Measurements from ENCODE around the gene POLR2A. TPM values are rescaled to one million over a fixed set of nuclear protein-coding genes. Genes with fewer than 3 reads are reported as not detected.

The POLR2A gene
- total RNA-seq, 3 donors from 2014 or later = 64.2 to 174 (median 88.7) TPM

GRCh38 chr17:7445619-7445968 is 38.6 kb upstream of the POLR2A start:
- peak overlapping the region; percentile 16 to 60 for H3K27ac ChIP-seq
- no peaks in the 10 kb centered on the region for H3K9me3 ChIP-seq
- H3K36me3 ChIP-seq = no peaks in the 10 kb centered on the region
- TF ChIP-seq, protein P1, sequence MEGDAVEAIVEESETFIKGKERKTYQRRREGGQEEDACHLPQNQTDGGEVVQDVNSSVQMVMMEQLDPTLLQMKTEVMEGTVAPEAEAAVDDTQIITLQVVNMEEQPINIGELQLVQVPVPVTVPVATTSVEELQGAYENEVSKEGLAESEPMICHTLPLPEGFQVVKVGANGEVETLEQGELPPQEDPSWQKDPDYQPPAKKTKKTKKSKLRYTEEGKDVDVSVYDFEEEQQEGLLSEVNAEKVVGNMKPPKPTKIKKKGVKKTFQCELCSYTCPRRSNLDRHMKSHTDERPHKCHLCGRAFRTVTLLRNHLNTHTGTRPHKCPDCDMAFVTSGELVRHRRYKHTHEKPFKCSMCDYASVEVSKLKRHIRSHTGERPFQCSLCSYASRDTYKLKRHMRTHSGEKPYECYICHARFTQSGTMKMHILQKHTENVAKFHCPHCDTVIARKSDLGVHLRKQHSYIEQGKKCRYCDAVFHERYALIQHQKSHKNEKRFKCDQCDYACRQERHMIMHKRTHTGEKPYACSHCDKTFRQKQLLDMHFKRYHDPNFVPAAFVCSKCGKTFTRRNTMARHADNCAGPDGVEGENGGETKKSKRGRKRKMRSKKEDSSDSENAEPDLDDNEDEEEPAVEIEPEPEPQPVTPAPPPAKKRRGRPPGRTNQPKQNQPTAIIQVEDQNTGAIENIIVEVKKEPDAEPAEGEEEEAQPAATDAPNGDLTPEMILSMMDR (IDR thresholded peaks at IDR 0.05) = no peak
- no peak for TF ChIP-seq POLR2A (IDR thresholded peaks at IDR 0.05)
- TF ChIP-seq POLR2AphosphoS5 (IDR thresholded peaks at IDR 0.05) = no peak
- peak overlapping the region; percentile 20 to 61 (median 54) for H3K4me3 ChIP-seq
- H3K27me3 ChIP-seq = no peaks in the 10 kb centered on the region
- no peak for DNase-seq (ENCODE audit: low spot score in 2 of 2)
- H3K4me1 ChIP-seq = peaks cover 0 to 2% of the 10 kb centered on the region in 2 donors
- intact Hi-C loops (cut with DNase I; ENCODE audit: low total_unique reads) = no loop called here

DNA sequence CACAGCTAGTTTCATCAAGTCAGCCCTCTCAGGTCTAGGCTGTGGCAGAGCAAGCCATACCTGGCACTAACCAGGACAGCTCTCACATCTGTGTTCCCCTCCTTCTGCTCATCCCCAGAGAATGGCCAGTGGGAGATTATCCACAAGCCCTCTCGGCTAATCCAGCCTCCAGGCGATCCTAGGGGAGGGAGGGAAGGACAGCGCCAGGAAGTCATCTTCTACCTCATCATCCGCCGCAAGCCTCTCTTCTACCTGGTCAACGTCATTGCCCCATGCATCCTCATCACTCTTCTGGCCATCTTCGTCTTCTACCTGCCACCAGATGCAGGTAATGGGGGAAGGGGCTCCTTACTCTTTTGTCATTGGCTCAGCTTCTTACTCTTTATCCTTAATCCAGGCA is 35.7 kb upstream of the POLR2A start:
- Histone ChIP-seq H3K4me3 (no peak overlapping the region), H3K36me3 (no peaks in the 10 kb centered on the region), H3K4me1 (no peaks in the 10 kb centered on the region), H3K27me3 (no peaks in the 10 kb centered on the region), H3K9me3 (no peaks in the 10 kb centered on the region), H3K27ac (no peak overlapping the region)
- TF ChIP-seq POLR2AphosphoS5 (IDR thresholded peaks at IDR 0.05) = no peak
- DNase-seq (ENCODE audit: low spot score in 2 of 2) = no peak
- intact Hi-C loops (cut with DNase I; ENCODE audit: low total_unique reads) = no loop called here

DNA sequence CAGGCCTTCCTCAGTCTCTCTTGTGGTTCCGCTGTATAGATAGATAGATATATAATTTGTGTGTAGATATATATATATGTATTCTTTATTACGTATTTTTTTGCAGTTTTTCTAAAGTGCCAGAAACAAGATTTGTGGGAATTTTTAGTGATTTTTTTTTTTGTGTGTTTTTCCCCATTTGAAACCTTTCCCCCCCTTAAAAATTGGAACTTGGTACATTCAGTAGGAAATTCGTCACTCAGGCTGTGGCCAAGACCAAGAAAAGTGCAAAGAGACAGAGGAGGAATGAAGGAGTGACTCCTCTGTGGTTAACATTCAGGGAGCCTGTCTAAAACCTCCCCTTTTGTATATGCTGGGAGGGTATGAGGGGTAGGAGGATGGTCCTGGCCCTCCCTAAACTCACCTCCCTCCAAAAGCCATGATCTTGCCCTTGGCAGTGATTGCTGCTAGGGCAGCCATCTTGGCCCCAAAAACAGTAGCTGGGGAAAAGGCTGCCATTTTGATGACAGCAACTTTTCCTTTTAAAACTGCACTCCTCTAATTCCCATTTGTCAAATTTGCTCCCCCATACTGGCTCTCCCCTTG is 24.1 kb upstream of the POLR2A start:
- no peaks in the 10 kb centered on the region for H3K4me1 ChIP-seq
- no peaks in the 10 kb centered on the region for H3K9me3 ChIP-seq
- H3K27ac ChIP-seq = no peak overlapping the region
- no peaks in the 10 kb centered on the region for H3K27me3 ChIP-seq
- H3K4me3 ChIP-seq = no peak overlapping the region
- H3K36me3 ChIP-seq = no peaks in the 10 kb centered on the region
- intact Hi-C loops (cut with DNase I; ENCODE audit: low total_unique reads) = no loop called here
- TF ChIP-seq POLR2A (IDR thresholded peaks at IDR 0.05) (no peak), POLR2AphosphoS5 (IDR thresholded peaks at IDR 0.05) (no peak)
- TF ChIP-seq, protein P1 (IDR thresholded peaks at IDR 0.05) = no peak
- DNase-seq (ENCODE audit: low spot score in 2 of 2) = no peak

GRCh38 chr17:7460850-7461660 is 23.1 kb upstream of the POLR2A start:
- TF ChIP-seq POLR2AphosphoS5 (IDR thresholded peaks at IDR 0.05) (no peak), POLR2A (IDR thresholded peaks at IDR 0.05) (no peak)
- TF ChIP-seq, protein P1 (IDR thresholded peaks at IDR 0.05) = no peak
- intact Hi-C loops (cut with DNase I; ENCODE audit: low total_unique reads) = no loop called here
- Histone ChIP-seq H3K27ac (peak overlapping the region in 1 of 2 donors; percentile 70), H3K4me1 (no peaks in the 10 kb centered on the region), H3K27me3 (no peaks in the 10 kb centered on the region), H3K4me3 (no peak overlapping the region), H3K36me3 (no peaks in the 10 kb centered on the region), H3K9me3 (no peaks in the 10 kb centered on the region)
- DNase-seq (ENCODE audit: low spot score in 2 of 2) = no peak

GRCh38 chr17:7462474-7463371 is 21.4 kb upstream of the POLR2A start:
- H3K9me3 ChIP-seq = no peaks in the 10 kb centered on the region
- no peak for DNase-seq (ENCODE audit: low spot score in 2 of 2)
- intact Hi-C loops (cut with DNase I; ENCODE audit: low total_unique reads) = no loop called here
- peak overlapping the region; percentile 70 to 73 for H3K27ac ChIP-seq
- TF ChIP-seq POLR2A (IDR thresholded peaks at IDR 0.05) (no peak), POLR2AphosphoS5 (IDR thresholded peaks at IDR 0.05) (no peak)
- TF ChIP-seq, protein P1 (IDR thresholded peaks at IDR 0.05) = no peak
- H3K4me3 ChIP-seq = no peak overlapping the region
- H3K4me1 ChIP-seq = no peaks in the 10 kb centered on the region
- no peaks in the 10 kb centered on the region for H3K27me3 ChIP-seq
- H3K36me3 ChIP-seq = no peaks in the 10 kb centered on the region

All from breast epithelium (tissue), 4 donors.